ENCODE data around the gene RIMOC1.
"Not testable (repeated sequence)": the region's sequence is repeated elsewhere in the genome, so short reads cannot be mapped to it uniquely, and the experiment has no call there.

RIMOC1 gene

GRCh38 chr5:41932770-41933169, 28.6 kb downstream of the RIMOC1 start:
- TF ChIP-seq EZH2 (IDR thresholded peaks at IDR 0.05; ENCODE audit: borderline replicate concordance, low read length) (no peak), CTCF (IDR thresholded peaks at IDR 0.05; ENCODE audit: low read length) (no peak)
- Histone ChIP-seq H3K79me2 (ENCODE audit: insufficient read depth, low read length) (no peaks in the 10 kb centered on the region), H3K4me1 (ENCODE audit: insufficient read depth, low read length, severe bottlenecking) (no peaks in the 10 kb centered on the region), H3K27ac (ENCODE audit: low read depth, low read length, poor library complexity, severe bottlenecking) (no peak overlapping the region), H3K9me3 (ENCODE audit: low read length) (no peaks in the 10 kb centered on the region), H3K36me3 (ENCODE audit: insufficient read depth, low read length) (peaks cover 25% of the 10 kb centered on the region), H3K9me2 (ENCODE audit: low read depth, low read length) (no peaks in the 10 kb centered on the region), H4K20me1 (ENCODE audit: insufficient read depth, low read length) (no peaks in the 10 kb centered on the region), H2AFZ (ENCODE audit: low read length) (no peak overlapping the region), H3K9ac (ENCODE audit: low read length) (no peak overlapping the region), H3K27me3 (ENCODE audit: insufficient read depth, low read length) (no peaks in the 10 kb centered on the region), H3F3A (ENCODE audit: insufficient read depth, low read length) (no peaks in the 10 kb centered on the region), H3K4me2 (ENCODE audit: low read length) (no peak overlapping the region), H3K4me3 (ENCODE audit: low read depth, low read length, poor library complexity, severe bottlenecking) (no peak overlapping the region)

DNA sequence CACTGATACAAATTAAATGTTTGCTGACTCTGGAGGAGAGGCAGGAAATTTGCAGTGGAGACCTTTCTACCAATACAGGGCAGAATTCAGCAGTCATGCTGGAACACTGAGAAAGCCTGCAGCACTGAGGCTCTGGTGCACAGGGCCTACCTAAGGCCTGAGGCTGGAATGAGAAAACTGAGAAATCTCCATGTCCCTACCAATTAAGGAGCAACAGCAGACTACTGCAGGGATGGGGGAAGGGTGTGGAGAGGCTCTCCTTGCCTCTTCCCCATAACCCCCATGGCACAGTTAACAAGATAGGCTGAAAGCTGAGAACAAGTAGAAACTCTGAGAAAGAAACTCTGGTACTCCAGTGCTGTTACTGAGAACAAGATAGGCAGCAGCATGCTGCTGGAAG, 31.4 kb downstream of the RIMOC1 start:
- Histone ChIP-seq H3K9me3 (ENCODE audit: low read length) (no peaks in the 10 kb centered on the region), H3K27me3 (ENCODE audit: insufficient read depth, low read length) (no peaks in the 10 kb centered on the region), H3K4me2 (ENCODE audit: low read length) (no peak overlapping the region), H3K36me3 (ENCODE audit: insufficient read depth, low read length) (peaks cover 21% of the 10 kb centered on the region), H4K20me1 (ENCODE audit: insufficient read depth, low read length) (no peaks in the 10 kb centered on the region), H3K79me2 (ENCODE audit: insufficient read depth, low read length) (no peaks in the 10 kb centered on the region), H3F3A (ENCODE audit: insufficient read depth, low read length) (no peaks in the 10 kb centered on the region), H3K9me2 (ENCODE audit: low read depth, low read length) (no peaks in the 10 kb centered on the region), H3K4me1 (ENCODE audit: insufficient read depth, low read length, severe bottlenecking) (no peaks in the 10 kb centered on the region), H3K27ac (ENCODE audit: low read depth, low read length, poor library complexity, severe bottlenecking) (no peak overlapping the region), H3K4me3 (ENCODE audit: low read depth, low read length, poor library complexity, severe bottlenecking) (no peak overlapping the region), H3K9ac (ENCODE audit: low read length) (no peak overlapping the region), H2AFZ (ENCODE audit: low read length) (no peak overlapping the region)
- no peak for TF ChIP-seq CTCF (IDR thresholded peaks at IDR 0.05; ENCODE audit: low read length)
- TF ChIP-seq EZH2 (IDR thresholded peaks at IDR 0.05; ENCODE audit: borderline replicate concordance, low read length): no peak

DNA sequence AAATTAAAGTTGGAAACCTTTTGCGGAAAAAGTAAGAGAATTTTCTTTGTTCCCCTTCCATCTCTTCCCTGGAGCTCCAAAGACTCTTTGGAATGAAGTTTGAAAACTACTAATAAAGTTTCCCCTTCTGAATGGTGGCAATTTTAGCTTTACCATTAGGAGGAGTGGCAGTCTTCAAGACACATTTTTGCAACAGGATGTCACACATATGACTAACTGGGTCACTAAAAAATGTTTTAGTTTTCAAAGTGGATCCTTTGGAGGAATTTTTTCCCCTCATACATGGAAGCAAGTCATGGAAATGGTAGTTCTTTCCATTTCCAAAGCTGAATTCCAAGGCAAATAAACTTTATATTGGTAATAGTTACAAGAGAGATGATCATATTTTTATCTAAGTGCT, 36.5 kb downstream of the RIMOC1 start:
- Histone ChIP-seq H3K4me1 (ENCODE audit: insufficient read depth, low read length, severe bottlenecking) (no peaks in the 10 kb centered on the region), H3K4me2 (ENCODE audit: low read length) (no peak overlapping the region), H3K4me3 (ENCODE audit: low read depth, low read length, poor library complexity, severe bottlenecking) (no peak overlapping the region), H3K79me2 (ENCODE audit: insufficient read depth, low read length) (no peaks in the 10 kb centered on the region), H3K36me3 (ENCODE audit: insufficient read depth, low read length) (peaks cover under 1% of the 10 kb centered on the region; the same call in 1 of the 2 replicates), H3K9me3 (ENCODE audit: low read length) (no peaks in the 10 kb centered on the region), H4K20me1 (ENCODE audit: insufficient read depth, low read length) (no peaks in the 10 kb centered on the region), H3K9me2 (ENCODE audit: low read depth, low read length) (no peaks in the 10 kb centered on the region), H3K27ac (ENCODE audit: low read depth, low read length, poor library complexity, severe bottlenecking) (no peak overlapping the region), H3F3A (ENCODE audit: insufficient read depth, low read length) (no peaks in the 10 kb centered on the region), H3K9ac (ENCODE audit: low read length) (no peak overlapping the region), H2AFZ (ENCODE audit: low read length) (no peak overlapping the region), H3K27me3 (ENCODE audit: insufficient read depth, low read length) (no peaks in the 10 kb centered on the region)
- TF ChIP-seq CTCF (IDR thresholded peaks at IDR 0.05; ENCODE audit: low read length): no peak
- TF ChIP-seq EZH2 (IDR thresholded peaks at IDR 0.05; ENCODE audit: borderline replicate concordance, low read length): no peak

GRCh38 chr5:41945332-41945955, 41.3 kb downstream of the RIMOC1 start:
- H3K4me2 ChIP-seq (ENCODE audit: low read length); H3F3A ChIP-seq (ENCODE audit: insufficient read depth, low read length); H3K9ac ChIP-seq (ENCODE audit: low read length); H3K4me1 ChIP-seq (ENCODE audit: insufficient read depth, low read length, severe bottlenecking); H4K20me1 ChIP-seq (ENCODE audit: insufficient read depth, low read length); H3K9me2 ChIP-seq (ENCODE audit: low read depth, low read length); H3K4me3 ChIP-seq (ENCODE audit: low read depth, low read length, poor library complexity, severe bottlenecking); H3K27me3 ChIP-seq (ENCODE audit: insufficient read depth, low read length); H3K9me3 ChIP-seq (ENCODE audit: low read length); H2AFZ ChIP-seq (ENCODE audit: low read length); H3K27ac ChIP-seq (ENCODE audit: low read depth, low read length, poor library complexity, severe bottlenecking); H3K79me2 ChIP-seq (ENCODE audit: insufficient read depth, low read length); H3K36me3 ChIP-seq (ENCODE audit: insufficient read depth, low read length): not testable (repeated sequence)

Data from OCI-LY1 (cell line).